Keratinocyte (primary cell): ENCODE data around the gene MESP2. TPM values are rescaled to one million over a fixed set of nuclear protein-coding genes. Genes with fewer than 3 reads are reported as not detected.

ENCODE experiments used
- DNase-seq: peaks from one replicate; pipeline ENCODE4 v3.0.0-alpha.2; 2011; ENCODE audit warnings: low read depth, missing footprints, low spot score
- FAIRE-seq: peaks from 2 replicates; lab custom pipeline; 2011; peaks lifted over from hg19 to GRCh38; lab: Jason Lieb, UNC
- H2AFZ ChIP-seq: 2 replicates; pipeline ENCODE4 v1.6.0; 2012; ENCODE audit warnings: low read length, control low read depth, inconsistent platforms; ENCODE audit not compliant: control insufficient read depth
- H3K27ac ChIP-seq: 2 replicates; pipeline ENCODE4 v1.5.1; 2011; ENCODE audit warnings: low read length; ENCODE audit not compliant: control insufficient read depth, insufficient read depth
- H3K27me3 ChIP-seq: 3 replicates; pipeline ENCODE4 v1.6.0; 2011; ENCODE audit warnings: low read length; ENCODE audit not compliant: control insufficient read depth, insufficient read depth; ENCODE audit errors: extremely low read depth
- H3K36me3 ChIP-seq, 2 experiments: 2 replicates in 1 of 2; 3 replicates in 1 of 2; pipeline ENCODE4 v1.5.1; 2011; ENCODE audit warnings: low read length in 2 of 2, mild to moderate bottlenecking in 1 of 2; ENCODE audit not compliant: control insufficient read depth in 2 of 2, insufficient read depth in 2 of 2; ENCODE audit errors: extremely low read depth in 1 of 2
- H3K4me1 ChIP-seq: 3 replicates; pipeline ENCODE4 v1.5.1; 2011; ENCODE audit warnings: low read length; ENCODE audit not compliant: control insufficient read depth, insufficient read depth; ENCODE audit errors: extremely low read depth
- H3K4me2 ChIP-seq: 3 replicates; pipeline ENCODE4 v1.6.0; 2011; ENCODE audit warnings: low read depth, low read length; ENCODE audit not compliant: control insufficient read depth, insufficient read depth; ENCODE audit errors: extremely low read depth
- H3K4me3 ChIP-seq, 3 experiments: fragments of 200-600 bp in 1 of 3; sonication (generic) in 1 of 3; 2 replicates in 2 of 3; 3 replicates in 1 of 3; pipeline ENCODE4 v1.5.1; 2011 to 2016; ENCODE audit warnings: low read length in 3 of 3, mild to moderate bottlenecking in 3 of 3, control low read depth in 2 of 3, inconsistent platforms in 1 of 3, low read depth in 1 of 3, mixed read lengths in 1 of 3, mixed run types in 1 of 3, moderate library complexity in 1 of 3; ENCODE audit not compliant: control insufficient read depth in 2 of 3, insufficient read depth in 2 of 3; ENCODE audit errors: extremely low read depth in 1 of 3
- H3K79me2 ChIP-seq: 2 replicates; pipeline ENCODE4 v1.6.0; 2012; ENCODE audit warnings: low read length; ENCODE audit not compliant: control insufficient read depth, insufficient read depth
- H3K9ac ChIP-seq: 3 replicates; pipeline ENCODE4 v1.6.0; 2011; ENCODE audit warnings: low read length; ENCODE audit not compliant: control insufficient read depth, insufficient read depth; ENCODE audit errors: extremely low read depth
- H3K9me1 ChIP-seq: 3 replicates; pipeline ENCODE4 v1.6.0; 2011; ENCODE audit warnings: low read length; ENCODE audit not compliant: control insufficient read depth, insufficient read depth; ENCODE audit errors: extremely low read depth
- H3K9me3 ChIP-seq: 2 replicates; pipeline ENCODE4 v1.5.1; 2012; ENCODE audit warnings: low read depth, low read length; ENCODE audit not compliant: control insufficient read depth
- H4K20me1 ChIP-seq: 3 replicates; pipeline ENCODE4 v1.6.0; 2011; ENCODE audit warnings: low read length; ENCODE audit not compliant: control insufficient read depth, insufficient read depth; ENCODE audit errors: extremely low read depth
- CTCF ChIP-seq, 3 experiments: IDR thresholded peaks in 1 of 3; conservative IDR thresholded peaks in 1 of 3; optimal IDR thresholded peaks in 1 of 3; 2 replicates in 2 of 3; 3 replicates in 1 of 3; pipeline versions ENCODE3 to v1.5.1; 2011; ENCODE audit warnings: low read length in 3 of 3, mild to moderate bottlenecking in 3 of 3, moderate library complexity in 2 of 3, control low read depth in 1 of 3, inconsistent platforms in 1 of 3; ENCODE audit not compliant: insufficient read depth in 2 of 3; ENCODE audit errors: extremely low read depth in 1 of 3
- EZH2 ChIP-seq: IDR thresholded peaks from one replicate; pipeline ENCODE4 v1.6.1; 2012; ENCODE audit warnings: inconsistent platforms, mild to moderate bottlenecking, low read length, moderate library complexity
- dilution Hi-C: fragments of 300-500 bp; cut with MboI; formaldehyde crosslinking; loops from one replicate; pipeline ENCODE4 v1.7.0; 2020; ENCODE audit warnings: low sequenced_read_pairs; ENCODE audit not compliant: extremely low pct_ligation_motif_present
- polyA plus RNA-seq, 5 experiments: library from polyadenylated mRNA; depleted of rRNA in 3 of 5; stranded (reverse) in 3 of 5; stranded (forward) in 1 of 5; unstranded in 1 of 5; fragments of >200 nt; gene quantifications; 1 replicate in 1 of 5; 2 replicates in 3 of 5; 3 replicates in 1 of 5; pipeline versions ENCODE4 v1.2.1 to v1.2.3, GENCODE V29; 2011 to 2012; ENCODE audit warnings: missing spikeins in 2 of 5, low read depth in 1 of 5, low replicate concordance in 1 of 5

Gene MESP2
- polyA plus RNA-seq, 1 donor (not counting 4 experiments of a cell fraction or from before 2014, with no cell fraction given), result 0.39 TPM

DNA sequence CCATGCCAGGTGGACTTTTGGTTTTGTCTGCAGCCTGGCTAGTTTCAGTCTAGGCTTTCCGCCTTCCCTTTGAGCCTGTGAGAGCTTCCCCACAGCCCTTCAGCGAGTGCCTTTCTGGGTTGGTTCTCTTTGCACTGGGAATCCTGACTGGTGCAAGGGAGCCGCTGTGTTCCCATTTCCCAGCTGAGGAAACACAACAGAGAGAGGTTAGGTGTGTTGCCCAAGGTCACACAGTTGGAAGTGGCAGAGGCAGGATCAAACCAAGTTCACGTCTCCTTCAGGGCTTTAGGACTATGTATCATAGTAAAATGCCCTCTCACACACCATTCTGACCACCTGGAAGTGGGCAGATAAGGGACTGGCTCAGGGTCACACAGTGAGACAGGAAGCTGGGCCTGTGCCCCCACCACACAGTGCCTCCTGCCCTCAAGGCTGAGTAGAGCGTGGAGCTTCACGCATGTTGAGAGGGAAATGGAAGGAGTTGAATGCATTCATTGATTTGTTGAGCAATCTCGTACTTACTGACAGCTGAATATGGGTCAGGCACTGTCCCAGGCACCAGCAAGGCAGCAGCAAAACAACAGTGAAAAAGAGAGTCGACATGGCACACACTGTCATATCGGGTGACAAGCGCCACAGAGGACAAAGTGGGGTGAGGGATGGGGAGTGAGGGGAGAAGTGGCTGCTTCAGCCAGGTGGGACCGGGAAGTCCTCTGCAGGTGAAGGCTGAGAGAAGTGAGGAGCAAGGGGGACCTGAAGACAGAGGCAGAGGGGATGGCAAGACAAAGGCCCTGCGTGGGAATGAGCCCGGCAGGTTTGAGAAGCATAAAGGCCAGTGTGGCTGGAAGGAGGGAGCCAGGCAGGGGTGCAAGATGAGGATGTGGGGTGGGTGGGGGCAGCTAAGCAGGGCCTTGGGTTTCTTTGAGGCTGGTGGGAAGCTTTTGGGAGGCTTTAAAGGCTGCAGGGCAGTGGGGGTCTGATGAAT lies 50.8 kb downstream of the MESP2 start:
- no peak for DNase-seq
- Histone ChIP-seq H3K9me3 (no peaks in the 10 kb centered on the region), H3K9me1 (no peaks in the 10 kb centered on the region), H3K9ac (no peak overlapping the region), H3K27me3 (no peaks in the 10 kb centered on the region), H3K4me2 (no peak overlapping the region), H2AFZ (no peak overlapping the region), H3K4me1 (peaks cover 26% of the 10 kb centered on the region), H4K20me1 (no peaks in the 10 kb centered on the region), H3K36me3 (peaks cover 0 to 3% of the 10 kb centered on the region in 2 experiments), H3K27ac (no peak overlapping the region), H3K4me3 (no peak overlapping the region), H3K79me2 (no peaks in the 10 kb centered on the region)
- dilution Hi-C loops, result no loop called here
- no peak for FAIRE-seq
- TF ChIP-seq CTCF (optimal IDR thresholded peaks at IDR 0.05 in 1 of 3, IDR thresholded peaks at IDR 0.05 in 1 of 3, conservative IDR thresholded peaks at IDR 0.05 in 1 of 3; ENCODE audit: extremely low read depth in 1 of 3, insufficient read depth in 2 of 3, low read length in 3 of 3), result no peak
- no peak for TF ChIP-seq EZH2

DNA sequence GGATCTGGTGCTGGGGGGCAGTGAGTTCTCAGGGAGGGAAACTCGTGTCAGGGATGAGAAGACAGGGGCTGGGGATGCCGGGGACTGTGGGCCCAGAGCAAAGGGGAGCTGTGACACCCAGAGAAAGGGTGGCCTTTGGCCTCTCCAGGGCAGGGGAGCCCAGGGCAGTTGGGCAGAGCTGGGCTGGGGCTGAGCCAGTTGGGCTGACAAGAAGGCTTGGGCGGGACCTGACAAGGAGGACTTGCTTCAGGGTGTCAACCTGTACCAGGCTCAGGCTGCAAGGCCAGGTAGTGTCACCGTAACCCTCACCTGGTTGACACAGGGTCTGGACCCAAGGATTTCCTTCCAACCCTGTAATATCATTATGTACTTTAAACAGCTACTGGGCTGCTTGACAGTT lies 51.7 kb downstream of the MESP2 start:
- no peak for FAIRE-seq

More for the DNA sequence above, 51.7 kb downstream of the MESP2 start:
- Histone ChIP-seq H2AFZ (no peak overlapping the region), H3K4me3 (no peak overlapping the region), H4K20me1 (no peaks in the 10 kb centered on the region), H3K36me3 (peaks cover under 1 to 3% of the 10 kb centered on the region in 2 experiments), H3K4me1 (peaks cover 19% of the 10 kb centered on the region), H3K79me2 (no peaks in the 10 kb centered on the region), H3K9ac (no peak overlapping the region), H3K9me1 (no peaks in the 10 kb centered on the region), H3K9me3 (no peaks in the 10 kb centered on the region), H3K4me2 (no peak overlapping the region), H3K27ac (no peak overlapping the region), H3K27me3 (no peaks in the 10 kb centered on the region)
- dilution Hi-C loops, result no loop called here
- DNase-seq, result no peak
- no peak for TF ChIP-seq CTCF (optimal IDR thresholded peaks at IDR 0.05 in 1 of 3, IDR thresholded peaks at IDR 0.05 in 1 of 3, conservative IDR thresholded peaks at IDR 0.05 in 1 of 3; ENCODE audit: extremely low read depth in 1 of 3, insufficient read depth in 2 of 3, low read length in 3 of 3)
- no peak for TF ChIP-seq EZH2

Other genes with a start within 250 kb of the MESP2 start
- 0.82 to 4.0 TPM (median 2.9 TPM) in 3 replicates for gene TICRR, start 200.9 kb upstream of the MESP2 start, polyA plus RNA-seq
- 0.54 to 0.82 TPM (median 0.75 TPM) in 3 replicates for gene KIF7, start 120.9 kb upstream of the MESP2 start, polyA plus RNA-seq
- 0.24 to 0.30 TPM in 2 of 3 replicates, not detected in the other for gene PLIN1, start 97.0 kb upstream of the MESP2 start, polyA plus RNA-seq
- 4.0 to 6.0 TPM (median 5.9 TPM) in 3 replicates for gene PEX11A, start 85.6 kb upstream of the MESP2 start, polyA plus RNA-seq
- 0.05 to 0.08 TPM in 2 of 3 replicates, not detected in the other for gene WDR93, start 85.5 kb upstream of the MESP2 start, polyA plus RNA-seq
- 0.05 TPM in 1 of 3 replicates, not detected in the others for gene MESP1, start 25.1 kb upstream of the MESP2 start, polyA plus RNA-seq
- gene ANPEP, start 38.5 kb downstream of the MESP2 start, polyA plus RNA-seq, result 0.59 to 5.2 TPM (median 1.00 TPM) in 3 replicates
- gene AP3S2, start 117.7 kb downstream of the MESP2 start, polyA plus RNA-seq, result 22.9 to 39.2 TPM (median 34.6 TPM) in 3 replicates
- gene ARPIN, start 136.6 kb downstream of the MESP2 start, polyA plus RNA-seq, result 6.2 to 10.1 TPM (median 9.0 TPM) in 3 replicates
- 3.9 to 5.4 TPM (median 4.5 TPM) in 3 replicates for gene ZNF710, start 225.0 kb downstream of the MESP2 start, polyA plus RNA-seq